Endothelial cell of umbilical vein (primary cell): Measurements from ENCODE around the gene SIDT1.

ENCODE experiments used
- CTCF ChIP-seq, 2 donors: IDR thresholded peaks; 1 replicate in 1 of 2; 2 replicates in 1 of 2; pipeline ENCODE4 v1.5.1; 2011; ENCODE audit warnings: low read length in 2 of 2, mild to moderate bottlenecking in 2 of 2, moderate library complexity in 2 of 2, control low read depth in 1 of 2, inconsistent platforms in 1 of 2, low read depth in 1 of 2; ENCODE audit not compliant: insufficient read depth in 1 of 2; ENCODE audit errors: extremely low read depth in 1 of 2
- JUN ChIP-seq: IDR thresholded peaks from 2 replicates; pipeline ENCODE4 v1.6.1; 2011; ENCODE audit warnings: borderline replicate concordance, low read depth; ENCODE audit not compliant: insufficient read length, insufficient read depth

- TF ChIP-seq JUN: no peak
- no peak for TF ChIP-seq CTCF (IDR thresholded peaks at IDR 0.05; ENCODE audit: extremely low read depth in 1 of 2, insufficient read depth in 1 of 2, low read depth in 1 of 2, low read length in 2 of 2)
Measured at GRCh38 chr3:113638910-113639309, 106.6 kb downstream of the SIDT1 start.
